ENCODE results near the gene STOM.

DNA sequence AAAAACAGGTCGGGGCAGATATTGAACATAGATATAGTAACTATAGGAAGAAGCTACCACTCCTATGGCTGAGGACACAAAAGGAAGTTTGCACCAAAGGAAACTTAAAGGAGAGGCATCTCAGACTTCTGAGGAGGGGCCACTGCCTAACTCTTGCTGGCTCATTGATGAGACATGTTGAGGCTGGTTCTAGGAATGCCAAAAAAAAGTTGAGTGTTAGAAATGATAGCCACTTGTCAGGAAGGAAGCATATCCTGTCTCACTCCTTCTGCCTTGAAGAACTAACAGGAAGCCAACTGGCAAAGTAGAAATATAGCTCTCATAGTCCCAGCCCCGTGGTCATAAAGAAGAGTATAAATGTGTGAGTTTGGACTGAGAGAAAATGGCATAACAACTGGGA lies 23.3 kb upstream of the STOM start:
- TF ChIP-seq, protein P1, sequence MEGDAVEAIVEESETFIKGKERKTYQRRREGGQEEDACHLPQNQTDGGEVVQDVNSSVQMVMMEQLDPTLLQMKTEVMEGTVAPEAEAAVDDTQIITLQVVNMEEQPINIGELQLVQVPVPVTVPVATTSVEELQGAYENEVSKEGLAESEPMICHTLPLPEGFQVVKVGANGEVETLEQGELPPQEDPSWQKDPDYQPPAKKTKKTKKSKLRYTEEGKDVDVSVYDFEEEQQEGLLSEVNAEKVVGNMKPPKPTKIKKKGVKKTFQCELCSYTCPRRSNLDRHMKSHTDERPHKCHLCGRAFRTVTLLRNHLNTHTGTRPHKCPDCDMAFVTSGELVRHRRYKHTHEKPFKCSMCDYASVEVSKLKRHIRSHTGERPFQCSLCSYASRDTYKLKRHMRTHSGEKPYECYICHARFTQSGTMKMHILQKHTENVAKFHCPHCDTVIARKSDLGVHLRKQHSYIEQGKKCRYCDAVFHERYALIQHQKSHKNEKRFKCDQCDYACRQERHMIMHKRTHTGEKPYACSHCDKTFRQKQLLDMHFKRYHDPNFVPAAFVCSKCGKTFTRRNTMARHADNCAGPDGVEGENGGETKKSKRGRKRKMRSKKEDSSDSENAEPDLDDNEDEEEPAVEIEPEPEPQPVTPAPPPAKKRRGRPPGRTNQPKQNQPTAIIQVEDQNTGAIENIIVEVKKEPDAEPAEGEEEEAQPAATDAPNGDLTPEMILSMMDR (conservative IDR thresholded peaks at IDR 0.05; ENCODE audit: low read depth, low read length): no peak
- TF ChIP-seq EZH2 (IDR thresholded peaks at IDR 0.05; ENCODE audit: low read length, unreplicated experiment) (no peak), EZH2phosphoT487 (IDR thresholded peaks at IDR 0.05; ENCODE audit: borderline replicate concordance, low read length) (no peak)
